ENCODE measurements around the gene ULK2.

GRCh38 chr17:19897903-19898302 lies 30.2 kb upstream of the ULK2 start:
- TF ChIP-seq CTCF (IDR thresholded peaks at IDR 0.05) (no peak), YY1 (IDR thresholded peaks at IDR 0.05; ENCODE audit: low read depth) (no peak), REST (IDR thresholded peaks at IDR 0.05; ENCODE audit: low read depth, low read length) (no peak), NRF1 (IDR thresholded peaks at IDR 0.05; ENCODE audit: low read depth, low read length) (no peak), FOSL2 (IDR thresholded peaks at IDR 0.05; ENCODE audit: borderline replicate concordance, low read depth) (peak; percentile 61; the same call in 1 of the 2 replicates), MXI1 (IDR thresholded peaks at IDR 0.05; ENCODE audit: low read depth, low read length) (no peak), RAD21 (IDR thresholded peaks at IDR 0.05; ENCODE audit: low read length) (no peak), EZH2phosphoT487 (IDR thresholded peaks at IDR 0.05; ENCODE audit: borderline replicate concordance, low read depth) (no peak), SIN3A (IDR thresholded peaks at IDR 0.05; ENCODE audit: borderline replicate concordance, low read depth, low read length) (no peak), TCF12 (IDR thresholded peaks at IDR 0.05) (no peak), TAF1 (IDR thresholded peaks at IDR 0.05; ENCODE audit: borderline replicate concordance, low read depth, low read length) (no peak)
- TF ChIP-seq, protein P1, sequence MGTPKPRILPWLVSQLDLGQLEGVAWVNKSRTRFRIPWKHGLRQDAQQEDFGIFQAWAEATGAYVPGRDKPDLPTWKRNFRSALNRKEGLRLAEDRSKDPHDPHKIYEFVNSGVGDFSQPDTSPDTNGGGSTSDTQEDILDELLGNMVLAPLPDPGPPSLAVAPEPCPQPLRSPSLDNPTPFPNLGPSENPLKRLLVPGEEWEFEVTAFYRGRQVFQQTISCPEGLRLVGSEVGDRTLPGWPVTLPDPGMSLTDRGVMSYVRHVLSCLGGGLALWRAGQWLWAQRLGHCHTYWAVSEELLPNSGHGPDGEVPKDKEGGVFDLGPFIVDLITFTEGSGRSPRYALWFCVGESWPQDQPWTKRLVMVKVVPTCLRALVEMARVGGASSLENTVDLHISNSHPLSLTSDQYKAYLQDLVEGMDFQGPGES (IDR thresholded peaks at IDR 0.05; ENCODE audit: low read depth, low read length): no peak
- TF ChIP-seq, protein P2, sequence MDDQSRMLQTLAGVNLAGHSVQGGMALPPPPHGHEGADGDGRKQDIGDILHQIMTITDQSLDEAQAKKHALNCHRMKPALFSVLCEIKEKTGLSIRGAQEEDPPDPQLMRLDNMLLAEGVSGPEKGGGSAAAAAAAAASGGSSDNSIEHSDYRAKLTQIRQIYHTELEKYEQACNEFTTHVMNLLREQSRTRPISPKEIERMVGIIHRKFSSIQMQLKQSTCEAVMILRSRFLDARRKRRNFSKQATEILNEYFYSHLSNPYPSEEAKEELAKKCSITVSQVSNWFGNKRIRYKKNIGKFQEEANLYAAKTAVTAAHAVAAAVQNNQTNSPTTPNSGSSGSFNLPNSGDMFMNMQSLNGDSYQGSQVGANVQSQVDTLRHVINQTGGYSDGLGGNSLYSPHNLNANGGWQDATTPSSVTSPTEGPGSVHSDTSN (IDR thresholded peaks at IDR 0.05): peak; percentile 63

Measured in SK-N-SH (cell line).